Anterior cingulate cortex (tissue), 58 donors: Measurements from ENCODE around the gene SECISBP2L.

Experiments
- DNase-seq, 58 donors: peaks; one replicate each; lab custom pipeline; 2025; lab: John Stamatoyannopoulos, UW

Gene SECISBP2L

GRCh38 chr15:49062900-49063299, 16.7 kb upstream of the SECISBP2L start:
- DNase-seq: peak in 3 of 58 donors; percentile 0 to 19 (median 7)

- DNase-seq: no peak
These were observed 14.7 kb upstream of the SECISBP2L start for GRCh38 chr15:49060710-49061495.

GRCh38 chr15:49059491-49059890, 13.2 kb upstream of the SECISBP2L start:
- DNase-seq: no peak

DNA sequence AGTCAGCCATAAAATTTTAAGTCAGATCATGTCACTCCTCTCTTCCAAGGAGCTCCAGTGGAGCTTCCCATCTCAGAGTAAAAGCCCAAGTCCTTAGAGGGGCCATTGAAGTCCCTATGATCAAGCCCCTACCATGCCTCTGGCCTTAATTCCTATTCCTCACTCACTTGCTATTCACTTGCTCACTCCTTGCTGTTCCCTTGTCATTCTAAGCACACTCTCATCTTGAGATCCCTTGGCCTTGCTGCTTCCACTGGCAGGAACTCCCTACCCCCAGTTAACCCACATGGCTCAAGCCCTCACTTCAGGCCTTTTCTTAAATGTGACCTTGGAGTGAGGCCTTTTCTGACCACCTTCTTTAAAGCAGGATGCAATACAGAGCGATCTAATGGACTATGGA, 12.3 kb upstream of the SECISBP2L start:
- DNase-seq: no peak

- no peak for DNase-seq
These were observed 9.4 kb upstream of the SECISBP2L start for GRCh38 chr15:49055630-49056029.

- DNase-seq: no peak
These were observed 6.4 kb upstream of the SECISBP2L start for GRCh38 chr15:49052662-49053061.

DNA sequence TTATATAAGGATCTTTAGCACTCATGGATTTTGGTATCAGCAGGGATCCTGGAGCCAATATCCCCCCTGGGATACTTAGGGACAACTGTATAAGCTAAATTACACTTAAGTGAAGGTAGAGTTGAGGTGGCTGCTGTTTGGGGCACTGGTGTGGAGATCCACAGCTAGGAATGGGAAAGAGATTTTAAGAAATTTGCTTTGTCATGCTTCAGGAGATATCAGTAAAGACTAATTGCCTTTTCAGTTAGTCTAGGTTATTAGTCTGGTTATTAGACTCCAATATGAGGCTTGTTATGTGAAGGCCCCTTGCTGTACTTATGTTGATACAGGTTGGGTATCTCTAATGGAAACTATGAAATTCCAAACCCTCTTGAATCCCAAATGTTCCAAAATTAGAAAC, 1.2 kb upstream of the SECISBP2L start:
- DNase-seq: no peak

- peak in 18 of 58 donors; percentile 18 to 72 (median 56) for DNase-seq
These were observed 461 bp downstream of the SECISBP2L start for GRCh38 chr15:49045751-49046219.

DNA sequence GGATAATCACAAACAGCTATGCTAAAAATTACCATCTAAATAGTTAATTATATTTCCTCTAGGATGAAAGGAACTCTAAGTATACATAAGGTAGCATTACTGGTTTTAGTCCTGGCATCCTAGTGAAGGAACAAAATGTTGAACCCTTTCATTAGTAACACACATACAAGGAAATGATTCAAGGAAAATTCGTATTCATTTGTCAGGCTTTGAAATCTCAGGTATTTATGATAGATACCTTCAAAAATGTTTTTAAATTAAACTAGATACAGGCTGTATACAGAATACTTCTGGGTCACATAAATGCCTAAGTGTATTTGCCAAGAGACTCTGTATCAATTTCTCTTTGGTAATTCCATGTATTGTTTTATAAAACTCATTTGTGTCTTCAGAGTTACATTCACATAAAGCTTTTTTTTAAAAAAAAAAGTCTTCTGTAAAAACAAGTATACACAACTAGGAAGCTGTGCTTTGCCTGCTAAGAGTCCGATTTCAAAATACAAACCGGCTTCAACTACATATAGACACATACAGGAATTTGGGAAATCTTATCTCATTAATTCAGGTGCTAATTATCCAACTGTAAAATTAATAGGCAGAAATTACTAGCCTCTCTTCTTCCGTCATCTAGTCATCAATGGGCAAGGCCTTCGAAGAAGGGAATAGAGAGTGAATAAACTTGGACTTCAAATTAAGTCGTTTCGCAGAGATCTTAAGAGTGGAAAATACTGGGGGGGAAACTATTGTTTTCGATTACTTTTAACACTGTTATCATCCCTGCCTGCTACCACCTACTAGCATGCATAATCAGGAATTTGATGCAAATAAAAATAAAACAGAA, 1.3 kb downstream of the SECISBP2L start:
- no peak for DNase-seq

GRCh38 chr15:49044002-49044401, 2.2 kb downstream of the SECISBP2L start:
- DNase-seq: no peak

DNA sequence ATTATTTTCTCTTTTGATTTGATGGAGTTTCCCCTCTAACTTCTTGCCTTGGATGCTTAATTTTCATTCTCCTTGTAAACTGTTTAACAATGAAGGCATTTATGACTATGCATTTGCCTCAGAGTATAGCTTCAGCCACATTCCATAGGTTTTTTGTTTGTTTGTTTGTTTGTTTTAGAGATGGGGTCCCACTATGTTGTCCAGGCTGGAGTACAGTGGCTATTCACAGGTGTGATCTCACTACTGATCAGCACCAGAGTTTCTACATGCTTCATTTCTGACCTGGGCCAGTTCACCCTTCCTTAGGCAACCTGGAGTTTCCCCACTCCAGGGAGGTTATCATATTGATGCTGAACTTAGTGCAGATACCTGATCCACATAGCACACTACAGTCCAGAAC, 4.1 kb downstream of the SECISBP2L start:
- DNase-seq: no peak

DNA sequence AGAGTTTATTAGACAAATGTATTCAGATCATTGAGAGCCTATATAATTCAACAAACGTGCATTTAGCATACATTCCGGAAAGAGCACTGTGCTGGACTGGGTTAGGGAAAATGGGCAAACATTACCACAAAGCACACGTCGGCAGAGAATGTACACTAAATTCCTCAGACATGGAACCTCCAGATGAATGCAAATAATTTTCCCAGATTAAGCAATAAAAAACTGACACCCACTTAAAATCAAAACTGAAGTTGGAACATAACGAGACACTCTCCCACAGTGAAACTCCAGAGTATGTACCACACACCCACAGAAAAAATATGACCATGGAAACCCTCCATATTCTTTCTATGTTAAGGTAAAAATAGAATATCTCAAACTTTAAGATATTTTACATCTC, 4.8 kb downstream of the SECISBP2L start:
- DNase-seq: peak in 1 of 58 donors; percentile 6

- DNase-seq: peak in 1 of 58 donors; percentile 67
These were observed 6.1 kb downstream of the SECISBP2L start for GRCh38 chr15:49040151-49040550.

DNA sequence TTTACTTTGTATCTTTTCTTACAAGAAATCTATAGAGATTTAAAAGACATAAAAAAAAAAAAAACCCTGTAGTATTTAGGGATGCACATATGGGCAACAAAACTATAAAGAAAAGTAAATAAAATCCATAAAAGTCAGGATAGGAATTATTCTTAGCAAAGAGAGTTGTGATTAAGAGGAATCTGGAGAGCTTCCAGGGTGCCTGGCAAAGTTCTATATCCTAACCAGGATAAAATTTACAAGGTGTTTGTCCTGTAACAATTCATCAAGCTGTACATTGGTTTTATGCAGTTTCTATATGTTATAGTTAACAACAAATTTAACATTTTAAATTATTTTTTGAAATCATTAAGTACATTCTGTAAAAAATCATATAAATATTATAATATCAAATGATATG, 7.9 kb downstream of the SECISBP2L start:
- DNase-seq: no peak

DNA sequence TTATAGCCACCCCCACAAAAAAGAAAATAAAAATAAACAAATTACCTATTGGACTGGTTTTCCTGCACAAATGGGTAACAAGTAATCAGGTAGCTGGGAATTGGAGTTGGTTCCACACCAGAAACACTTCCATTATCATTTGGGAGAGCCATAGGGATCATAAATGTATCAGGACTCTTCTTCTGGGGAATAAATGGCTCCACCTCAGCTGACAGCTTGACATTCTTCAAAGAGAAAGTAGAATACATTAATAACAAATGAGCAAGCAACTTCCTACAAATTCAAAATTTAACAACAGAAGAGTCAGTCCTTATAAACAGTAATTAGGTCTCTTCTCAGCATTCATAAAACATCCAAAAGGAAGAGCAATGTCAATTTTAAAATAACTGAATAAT, 8.7 kb downstream of the SECISBP2L start:
- DNase-seq: no peak

DNA sequence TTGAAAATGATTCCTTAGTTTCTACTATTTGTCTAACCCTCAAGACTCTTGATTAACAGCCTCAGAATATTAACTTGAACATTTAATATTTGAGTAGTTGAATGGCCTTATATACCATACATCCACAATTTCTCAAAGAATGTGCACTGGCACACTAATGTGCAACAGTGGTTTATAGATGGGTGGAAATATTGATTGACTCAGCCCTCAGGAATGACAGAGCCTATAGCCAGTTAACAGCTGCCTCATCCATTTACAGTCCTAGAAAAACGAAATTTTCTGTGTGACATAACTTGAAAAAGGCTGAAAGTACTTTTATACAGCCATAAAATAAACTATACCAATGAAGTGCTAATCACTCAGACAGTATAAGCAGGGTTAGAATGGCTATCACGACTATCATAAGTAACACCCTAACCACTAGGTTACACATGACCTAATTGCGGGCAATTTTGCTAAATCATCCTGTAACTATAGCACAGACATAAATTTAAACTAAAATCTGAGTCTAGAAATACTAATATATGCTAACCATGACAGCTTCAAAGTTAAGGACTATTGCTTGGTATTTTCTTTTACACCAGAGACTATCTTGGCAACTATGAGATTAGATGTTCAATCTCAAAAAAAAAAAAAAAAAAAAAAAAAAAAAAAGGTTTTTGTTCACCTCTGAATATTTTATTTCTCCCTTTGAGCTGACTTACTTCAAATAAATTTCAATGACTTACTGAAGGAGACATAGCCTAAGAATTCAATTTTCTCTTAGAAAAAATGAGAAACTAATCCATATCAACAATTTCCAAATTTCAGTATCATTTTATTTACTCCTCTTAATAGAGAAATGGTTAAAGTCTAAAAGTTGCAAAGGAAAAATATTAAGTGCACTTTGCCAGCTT, 9.3 kb downstream of the SECISBP2L start:
- no peak for DNase-seq

DNA sequence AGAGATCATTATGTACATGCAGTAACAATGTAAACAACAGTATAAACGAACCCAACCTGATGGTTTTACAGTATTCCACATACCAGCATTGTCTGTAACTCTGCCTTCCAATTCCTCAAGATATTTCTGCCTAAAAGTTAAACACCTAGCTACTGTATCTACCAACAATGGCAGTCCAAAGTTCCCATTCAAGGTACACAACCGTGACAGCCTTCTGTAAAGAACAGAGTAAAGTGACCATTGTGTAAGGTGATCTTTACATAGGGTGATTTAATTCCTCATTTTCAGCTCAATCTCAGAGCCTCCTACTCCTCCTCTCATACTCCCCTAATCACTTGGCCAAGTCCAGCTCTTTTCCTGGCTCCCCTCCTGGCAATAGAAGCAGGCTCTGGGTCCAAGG, 10.4 kb downstream of the SECISBP2L start:
- no peak for DNase-seq

- DNase-seq: no peak
These were observed 13.6 kb downstream of the SECISBP2L start for GRCh38 chr15:49032601-49033145.

DNA sequence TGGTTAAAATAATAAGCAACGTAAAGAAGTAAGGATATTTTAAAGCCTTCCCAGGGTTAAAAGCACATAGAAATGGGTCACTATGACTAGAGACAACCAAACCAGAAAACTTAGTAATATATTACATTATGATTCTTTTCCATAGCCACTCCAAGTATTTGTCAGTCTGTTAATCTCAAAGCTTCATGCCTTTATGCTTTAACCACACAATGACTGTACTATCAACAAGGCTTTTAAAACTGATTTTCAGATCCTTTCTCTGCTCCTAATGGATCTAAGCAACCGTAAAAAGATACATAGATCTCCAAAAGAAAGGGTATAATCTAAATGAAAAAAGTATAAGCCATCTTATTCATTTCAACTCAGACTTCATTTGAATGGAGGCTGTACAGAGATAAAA, 14.4 kb downstream of the SECISBP2L start:
- DNase-seq: no peak

DNA sequence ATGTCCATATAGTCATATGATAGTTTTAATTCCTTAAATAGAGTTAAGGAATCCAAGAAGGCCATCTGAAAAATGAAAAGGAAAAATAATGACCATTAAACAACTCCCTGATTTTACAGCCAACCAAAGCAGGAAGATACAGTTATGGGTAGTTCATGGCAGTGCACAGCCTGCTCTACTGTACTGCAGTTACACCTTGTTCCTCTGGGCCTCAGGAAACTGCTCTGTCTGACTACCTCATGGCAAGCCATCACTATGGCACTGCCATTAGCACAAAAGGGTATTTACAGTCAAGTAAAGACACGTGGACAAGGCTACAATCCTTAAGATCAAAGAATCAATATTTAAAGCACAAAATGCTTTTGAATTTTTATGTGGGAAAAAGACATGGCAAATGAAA, 19.5 kb downstream of the SECISBP2L start:
- no peak for DNase-seq
